ENCODE measurements around the gene BCL2L14. TPM values are rescaled to one million over a fixed set of nuclear protein-coding genes. Genes with fewer than 3 reads are reported as not detected.

BCL2L14 gene
- total RNA-seq: not detected
- long read RNA-seq: 0 reads

- intact Hi-C loops (cut with DNase I): no loop called here
- DNase-seq (ENCODE audit: missing footprints) (no peak), ATAC-seq (no peak)
Measured at GRCh38 chr12:12070674-12071656, at the start of gene BCL2L14. Gene BCL2L14, plus strand, starts transcription at chr12:12070939. Its CDS starts 8,367 bp downstream, at chr12:12079306.

GRCh38 chr12:12022306-12022936 lies 48.3 kb upstream of the BCL2L14 start:
- no peak for ATAC-seq
- no peak for DNase-seq (ENCODE audit: missing footprints)
- intact Hi-C loops (cut with DNase I): no loop called here

GRCh38 chr12:12023456-12023855 lies 47.3 kb upstream of the BCL2L14 start:
- ATAC-seq: no peak
- no peak for DNase-seq (ENCODE audit: missing footprints)
- intact Hi-C loops (cut with DNase I): no loop called here

- ATAC-seq (no peak), DNase-seq (ENCODE audit: missing footprints) (no peak)
- intact Hi-C loops (cut with DNase I): no loop called here
Measured at GRCh38 chr12:12024911-12025682, 45.6 kb upstream of the BCL2L14 start.

GRCh38 chr12:12025799-12026386 lies 44.8 kb upstream of the BCL2L14 start:
- intact Hi-C loops (cut with DNase I): no loop called here
- DNase-seq (ENCODE audit: missing footprints) (no peak), ATAC-seq (no peak)

GRCh38 chr12:12028668-12029402 lies 41.9 kb upstream of the BCL2L14 start:
- intact Hi-C loops (cut with DNase I): no loop called here
- no peak for DNase-seq (ENCODE audit: missing footprints)
- no peak for ATAC-seq

- ATAC-seq (no peak), DNase-seq (ENCODE audit: missing footprints) (no peak)
- intact Hi-C loops (cut with DNase I): no loop called here
Measured at GRCh38 chr12:12029653-12030052, 41.1 kb upstream of the BCL2L14 start.

- ATAC-seq (no peak), DNase-seq (ENCODE audit: missing footprints) (no peak)
- intact Hi-C loops (cut with DNase I): loop anchor here (2.0 kb wide), 1 partner anchor 412 kb away; no protein-coding TSS in a partner anchor
Measured at GRCh38 chr12:12032260-12032791, 38.4 kb upstream of the BCL2L14 start.

GRCh38 chr12:12032851-12033797 lies 37.6 kb upstream of the BCL2L14 start:
- intact Hi-C loops (cut with DNase I): loop anchor here (1.0 to 2.0 kb wide), 2 partner anchors 412 to 452 kb away; no protein-coding TSS in a partner anchor
- peak; percentile 78 for ATAC-seq
- DNase-seq (ENCODE audit: missing footprints): peak; percentile 79

- intact Hi-C loops (cut with DNase I): loop anchor here (1.0 to 2.0 kb wide), 2 partner anchors 413 to 453 kb away; no protein-coding TSS in a partner anchor
- DNase-seq (ENCODE audit: missing footprints) (no peak), ATAC-seq (no peak)
Measured at GRCh38 chr12:12033824-12034223, 36.9 kb upstream of the BCL2L14 start.

- intact Hi-C loops (cut with DNase I): no loop called here
- no peak for ATAC-seq
- no peak for DNase-seq (ENCODE audit: missing footprints)
Measured at GRCh38 chr12:12034344-12034743, 36.4 kb upstream of the BCL2L14 start.

- no peak for ATAC-seq
- DNase-seq (ENCODE audit: missing footprints): no peak
- intact Hi-C loops (cut with DNase I): no loop called here
Measured at GRCh38 chr12:12035229-12035628, 35.5 kb upstream of the BCL2L14 start.

GRCh38 chr12:12036901-12037300 lies 33.8 kb upstream of the BCL2L14 start:
- ATAC-seq (no peak), DNase-seq (ENCODE audit: missing footprints) (no peak)
- intact Hi-C loops (cut with DNase I): no loop called here

- ATAC-seq: no peak
- no peak for DNase-seq (ENCODE audit: missing footprints)
- intact Hi-C loops (cut with DNase I): no loop called here
Measured at GRCh38 chr12:12039897-12040296, 30.8 kb upstream of the BCL2L14 start.

- intact Hi-C loops (cut with DNase I): no loop called here
- DNase-seq (ENCODE audit: missing footprints) (no peak), ATAC-seq (no peak)
Measured at GRCh38 chr12:12046401-12046800, 24.3 kb upstream of the BCL2L14 start.

- ATAC-seq: no peak
- no peak for DNase-seq (ENCODE audit: missing footprints)
- intact Hi-C loops (cut with DNase I): no loop called here
Measured at GRCh38 chr12:12047682-12048081, 23.1 kb upstream of the BCL2L14 start.

GRCh38 chr12:12048266-12048665 lies 22.5 kb upstream of the BCL2L14 start:
- no peak for ATAC-seq
- intact Hi-C loops (cut with DNase I): no loop called here
- DNase-seq (ENCODE audit: missing footprints): no peak
